GM19099 (cell line): ENCODE measurements around the gene ITGB8.

Experiments used
- POLR2A ChIP-seq: IDR thresholded peaks from 3 replicates; pipeline ENCODE4 v1.6.1; 2011; ENCODE audit warnings: low read depth; ENCODE audit not compliant: insufficient read length; ENCODE audit errors: extremely low read depth

Gene ITGB8

GRCh38 chr7:20381406-20382034, 50.8 kb downstream of the ITGB8 start:
- no peak for TF ChIP-seq POLR2A

GRCh38 chr7:20383351-20383750, 52.7 kb downstream of the ITGB8 start:
- TF ChIP-seq POLR2A: no peak

- no peak for TF ChIP-seq POLR2A
These were observed 54.4 kb downstream of the ITGB8 start for GRCh38 chr7:20385126-20385525.

- TF ChIP-seq POLR2A: no peak
These were observed 57.4 kb downstream of the ITGB8 start for GRCh38 chr7:20388084-20388483.

GRCh38 chr7:20393021-20393610, 62.4 kb downstream of the ITGB8 start:
- TF ChIP-seq POLR2A: no peak

GRCh38 chr7:20393616-20394015, 62.9 kb downstream of the ITGB8 start:
- no peak for TF ChIP-seq POLR2A

GRCh38 chr7:20394284-20394683, 63.6 kb downstream of the ITGB8 start:
- TF ChIP-seq POLR2A: no peak

- no peak for TF ChIP-seq POLR2A
These were observed 64.4 kb downstream of the ITGB8 start for GRCh38 chr7:20395104-20395503.

GRCh38 chr7:20395511-20395910, 64.8 kb downstream of the ITGB8 start:
- no peak for TF ChIP-seq POLR2A

- no peak for TF ChIP-seq POLR2A
These were observed 68.8 kb downstream of the ITGB8 start for GRCh38 chr7:20399521-20399920.

GRCh38 chr7:20401861-20402746, 71.4 kb downstream of the ITGB8 start:
- TF ChIP-seq POLR2A: no peak

- no peak for TF ChIP-seq POLR2A
These were observed 72.1 kb downstream of the ITGB8 start for GRCh38 chr7:20402747-20403230.

- TF ChIP-seq POLR2A: no peak
These were observed 72.6 kb downstream of the ITGB8 start for GRCh38 chr7:20403331-20403730.

GRCh38 chr7:20404320-20404719, 73.6 kb downstream of the ITGB8 start:
- TF ChIP-seq POLR2A: no peak

- no peak for TF ChIP-seq POLR2A
These were observed 77.1 kb downstream of the ITGB8 start for GRCh38 chr7:20407585-20408466.
